Suprapubic skin (tissue), 4 donors: Measurements from ENCODE around the gene MOCS3.

ENCODE experiments used
- EP300 ChIP-seq: sonication (generic); formaldehyde crosslinking; IDR thresholded peaks from one replicate; pipeline ENCODE4 v1.6.1; 2017; ENCODE audit warnings: antibody characterized with exemption
- POLR2A ChIP-seq, 2 donors: fragments of 450-650 bp; IDR thresholded peaks; one replicate each; pipeline ENCODE4 v1.6.1; 2017; ENCODE audit warnings: antibody characterized with exemption in 2 of 2, mild to moderate bottlenecking in 2 of 2, moderate library complexity in 2 of 2
- POLR2AphosphoS5 ChIP-seq, 3 donors: sonication (generic); formaldehyde crosslinking; IDR thresholded peaks; one replicate each; pipeline ENCODE4 v1.6.1; 2017; ENCODE audit warnings: antibody characterized with exemption in 3 of 3
- TF ChIP-seq, protein P1 (sequence below), 2 donors: fragments of 200-600 bp in 1 of 2; fragments of 450-650 bp in 1 of 2; sonication (generic) in 1 of 2; IDR thresholded peaks; one replicate each; pipeline ENCODE4 v1.5.1; 2016 to 2019; ENCODE audit warnings: antibody characterized with exemption in 2 of 2, mild to moderate bottlenecking in 1 of 2, moderate library complexity in 1 of 2

DNA sequence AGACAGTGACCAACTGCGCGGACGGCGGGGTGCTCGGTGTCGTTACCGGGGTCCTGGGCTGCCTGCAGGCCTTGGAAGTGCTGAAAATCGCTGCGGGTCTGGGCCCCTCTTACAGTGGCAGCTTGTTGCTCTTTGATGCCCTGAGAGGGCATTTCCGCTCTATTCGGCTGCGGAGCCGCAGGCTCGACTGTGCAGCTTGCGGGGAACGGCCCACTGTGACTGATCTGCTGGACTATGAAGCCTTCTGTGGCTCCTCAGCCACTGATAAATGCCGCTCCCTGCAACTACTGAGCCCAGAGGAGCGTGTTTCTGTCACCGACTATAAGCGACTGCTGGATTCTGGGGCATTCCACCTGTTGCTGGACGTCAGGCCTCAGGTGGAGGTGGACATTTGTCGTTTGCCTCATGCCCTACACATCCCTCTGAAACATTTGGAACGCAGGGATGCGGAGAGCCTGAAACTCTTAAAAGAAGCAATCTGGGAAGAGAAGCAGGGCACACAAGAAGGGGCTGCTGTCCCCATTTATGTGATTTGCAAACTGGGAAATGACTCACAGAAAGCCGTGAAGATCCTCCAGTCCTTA lies 1.0 kb downstream of the MOCS3 start:
- TF ChIP-seq POLR2AphosphoS5 (IDR thresholded peaks at IDR 0.05) (no peak), POLR2A (IDR thresholded peaks at IDR 0.05) (no peak), EP300 (no peak)
- TF ChIP-seq, protein P1, sequence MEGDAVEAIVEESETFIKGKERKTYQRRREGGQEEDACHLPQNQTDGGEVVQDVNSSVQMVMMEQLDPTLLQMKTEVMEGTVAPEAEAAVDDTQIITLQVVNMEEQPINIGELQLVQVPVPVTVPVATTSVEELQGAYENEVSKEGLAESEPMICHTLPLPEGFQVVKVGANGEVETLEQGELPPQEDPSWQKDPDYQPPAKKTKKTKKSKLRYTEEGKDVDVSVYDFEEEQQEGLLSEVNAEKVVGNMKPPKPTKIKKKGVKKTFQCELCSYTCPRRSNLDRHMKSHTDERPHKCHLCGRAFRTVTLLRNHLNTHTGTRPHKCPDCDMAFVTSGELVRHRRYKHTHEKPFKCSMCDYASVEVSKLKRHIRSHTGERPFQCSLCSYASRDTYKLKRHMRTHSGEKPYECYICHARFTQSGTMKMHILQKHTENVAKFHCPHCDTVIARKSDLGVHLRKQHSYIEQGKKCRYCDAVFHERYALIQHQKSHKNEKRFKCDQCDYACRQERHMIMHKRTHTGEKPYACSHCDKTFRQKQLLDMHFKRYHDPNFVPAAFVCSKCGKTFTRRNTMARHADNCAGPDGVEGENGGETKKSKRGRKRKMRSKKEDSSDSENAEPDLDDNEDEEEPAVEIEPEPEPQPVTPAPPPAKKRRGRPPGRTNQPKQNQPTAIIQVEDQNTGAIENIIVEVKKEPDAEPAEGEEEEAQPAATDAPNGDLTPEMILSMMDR (IDR thresholded peaks at IDR 0.05): no peak
